HepG2 (cell line): ENCODE results near the gene C10orf120. TPM values are rescaled to one million over a fixed set of nuclear protein-coding genes. Genes with fewer than 3 reads are reported as not detected.

ENCODE experiments used
- ATAC-seq: fragments of 200-7000 bp; cut with Tn5 transposase; 3 replicates; pipeline ENCODE4 v1.9.1; 2020; ENCODE audit warnings: mild to moderate bottlenecking, moderate library complexity
- BruUV-seq: library from RNA; stranded (reverse); fragments of 400-500 nt; replicated peaks from 2 replicates; lab custom pipeline; 2021; lab: Mats Ljungman, UMichigan
- CTCF ChIA-PET: fragments of 300-600 bp; formaldehyde crosslinking; extraction: SDS; loops from one replicate; lab custom pipeline; 2021; ENCODE audit warnings: low total read pairs, inconsistent platforms, low intra/inter-chr PET ratio; lab: Yijun Ruan, JAX
- POLR2A ChIA-PET: fragments of 350-600 bp; sonication (Branson Sonifier 250); formaldehyde crosslinking; loops from one replicate; lab custom pipeline; 2020; ENCODE audit warnings: antibody characterized with exemption, inconsistent platforms; lab: Yijun Ruan, JAX
- DNase-seq: peaks from one replicate; pipeline ENCODE4 v3.0.0-alpha.2; 2015; ENCODE audit warnings: low spot score
- FAIRE-seq: peaks from 3 replicates; lab custom pipeline; 2011; peaks lifted over from hg19 to GRCh38; lab: Jason Lieb, UNC
- H2AFZ ChIP-seq: one replicate; pipeline ENCODE4 v1.6.1; 2011; ENCODE audit warnings: low read length, inconsistent platforms
- H3K27ac ChIP-seq: fragments of 300-600 bp; 3 replicates; pipeline ENCODE4 v1.8.0; 2011; ENCODE audit warnings: mixed run types, mild to moderate bottlenecking, mixed read lengths, low read length, inconsistent platforms; ENCODE audit not compliant: insufficient read depth; ENCODE audit errors: extremely low read length
- H3K27me3 ChIP-seq, 2 experiments: fragments of 200-600 bp in 1 of 2; 2 replicates in 1 of 2; 3 replicates in 1 of 2; pipeline versions ENCODE4 v1.6.0 to v1.8.0; 2011; ENCODE audit warnings: low read length in 2 of 2, mild to moderate bottlenecking in 2 of 2, moderate library complexity in 2 of 2, inconsistent platforms in 1 of 2; ENCODE audit not compliant: insufficient read depth in 2 of 2, control insufficient read depth in 1 of 2
- H3K36me3 ChIP-seq, 2 experiments: fragments of 200-600 bp in 1 of 2; replicated peaks in 1 of 2; 2 replicates in 1 of 2; 3 replicates in 1 of 2; pipeline versions ENCODE4 v1.5.1 to v1.8.0; 2011; ENCODE audit warnings: low read length in 2 of 2, inconsistent platforms in 1 of 2; ENCODE audit not compliant: insufficient read depth in 2 of 2, control insufficient read depth in 1 of 2
- H3K4me1 ChIP-seq: 2 replicates; pipeline ENCODE4 v1.5.1; 2012; ENCODE audit warnings: low read length, inconsistent platforms; ENCODE audit not compliant: insufficient read depth
- H3K4me2 ChIP-seq: 2 replicates; pipeline ENCODE4 v1.6.0; 2011; ENCODE audit warnings: low read depth, low read length, inconsistent platforms
- H3K4me3 ChIP-seq, 3 experiments: fragments of 200-600 bp in 1 of 3; sonication (generic), shearing (Covaris generic) in 1 of 3; replicated peaks in 1 of 3; 2 replicates each; pipeline ENCODE4 v1.5.1; 2011 to 2016; ENCODE audit warnings: low read length in 3 of 3, inconsistent platforms in 2 of 3, low read depth in 2 of 3, mild to moderate bottlenecking in 2 of 3, control low read depth in 1 of 3, mixed read lengths in 1 of 3; ENCODE audit not compliant: insufficient read depth in 1 of 3
- H3K79me2 ChIP-seq: one replicate; pipeline ENCODE4 v1.6.1; 2011; ENCODE audit warnings: low read length, inconsistent platforms; ENCODE audit not compliant: insufficient read depth
- H3K9ac ChIP-seq: 2 replicates; pipeline ENCODE4 v1.6.0; 2011; ENCODE audit warnings: mild to moderate bottlenecking, low read depth, low read length, inconsistent platforms; ENCODE audit not compliant: insufficient read depth
- H3K9me3 ChIP-seq: 2 replicates; pipeline ENCODE4 v1.5.1; 2012; ENCODE audit warnings: mild to moderate bottlenecking, low read length
- H4K20me1 ChIP-seq: 2 replicates; pipeline ENCODE4 v1.6.0; 2011; ENCODE audit warnings: inconsistent platforms, mild to moderate bottlenecking, low read length, moderate library complexity; ENCODE audit not compliant: insufficient read depth
- CBX2 ChIP-seq, 2 experiments: fragments of 200-600 bp in 1 of 2; sonication (generic); formaldehyde crosslinking in 1 of 2; IDR thresholded peaks; 2 replicates each; pipeline versions ENCODE4 v1.7.0 to v1.8.1; 2018 to 2022; ENCODE audit warnings: low read depth in 2 of 2, low read length in 1 of 2, mild to moderate bottlenecking in 1 of 2, missing genetic modification reagents in 1 of 2
- GATAD2A ChIP-seq: IDR thresholded peaks from 2 replicates; pipeline ENCODE4 v1.6.1; 2016
- HNRNPL ChIP-seq: fragments of 200-400 bp; formaldehyde crosslinking; IDR thresholded peaks from 2 replicates; pipeline ENCODE4 v1.6.1; 2017; ENCODE audit warnings: mild to moderate bottlenecking, low read depth, low read length
- HOMEZ ChIP-seq: IDR thresholded peaks from 2 replicates; pipeline ENCODE4 v1.6.1; 2016; ENCODE audit warnings: low read depth
- KLF12 ChIP-seq: sonication (generic); formaldehyde crosslinking; IDR thresholded peaks from 2 replicates; pipeline ENCODE4 v1.4.0; 2020; ENCODE audit warnings: missing genetic modification reagents, borderline replicate concordance
- MYC ChIP-seq: sonication (generic); formaldehyde crosslinking; IDR thresholded peaks from 2 replicates; pipeline ENCODE4 v1.9.0; 2021; ENCODE audit warnings: missing genetic modification reagents, borderline replicate concordance
- NR2C2 ChIP-seq: sonication (generic); formaldehyde crosslinking; IDR thresholded peaks from 2 replicates; pipeline ENCODE4 v1.4.0; 2020; ENCODE audit warnings: missing genetic modification reagents, mild to moderate bottlenecking, moderate library complexity, borderline replicate concordance
- TERF1 ChIP-seq: sonication (generic); formaldehyde crosslinking; IDR thresholded peaks from 2 replicates; pipeline ENCODE4 v1.8.0; 2022; ENCODE audit warnings: mild to moderate bottlenecking, missing genetic modification reagents, moderate library complexity
- ZBTB7B ChIP-seq: sonication (generic); formaldehyde crosslinking; IDR thresholded peaks from 2 replicates; pipeline ENCODE4 v1.4.0; 2020; ENCODE audit warnings: missing genetic modification reagents
- ZIK1 ChIP-seq: sonication (generic); formaldehyde crosslinking; IDR thresholded peaks from 2 replicates; pipeline ENCODE4 v1.5.0; 2020; ENCODE audit warnings: mild to moderate bottlenecking, low read depth, missing genetic modification reagents, borderline replicate concordance
- ZNF224 ChIP-seq: sonication (generic); formaldehyde crosslinking; IDR thresholded peaks from 2 replicates; pipeline ENCODE4 v1.5.0; 2020; ENCODE audit warnings: mild to moderate bottlenecking, missing genetic modification reagents
- ZNF367 ChIP-seq: sonication (generic); formaldehyde crosslinking; IDR thresholded peaks from 2 replicates; pipeline ENCODE4 v1.4.0; 2020; ENCODE audit warnings: missing genetic modification reagents, borderline replicate concordance
- ZNF557 ChIP-seq: sonication (generic); formaldehyde crosslinking; IDR thresholded peaks from 2 replicates; pipeline ENCODE4 v1.4.0; 2020; ENCODE audit warnings: missing genetic modification reagents
- ZNF558 ChIP-seq: sonication (generic); formaldehyde crosslinking; IDR thresholded peaks from 2 replicates; pipeline ENCODE4 v1.9.0; 2022; ENCODE audit warnings: mild to moderate bottlenecking, missing genetic modification reagents, borderline replicate concordance
- ZNF747 ChIP-seq: sonication (generic); formaldehyde crosslinking; IDR thresholded peaks from 2 replicates; pipeline ENCODE4 v1.8.1; 2023; ENCODE audit warnings: missing genetic modification reagents, mild to moderate bottlenecking, borderline replicate concordance
- ZNF780A ChIP-seq: sonication (generic); formaldehyde crosslinking; IDR thresholded peaks from 2 replicates; pipeline ENCODE4 v1.8.0; 2022; ENCODE audit warnings: mild to moderate bottlenecking, missing genetic modification reagents, moderate library complexity
- ZNF891 ChIP-seq: sonication (generic); formaldehyde crosslinking; IDR thresholded peaks from 2 replicates; pipeline ENCODE4 v1.5.0; 2020; ENCODE audit warnings: mild to moderate bottlenecking, missing genetic modification reagents
- ZSCAN29 ChIP-seq: sonication (generic); formaldehyde crosslinking; conservative IDR thresholded peaks from 2 replicates; pipeline ENCODE4 v1.4.0; 2020; ENCODE audit warnings: mild to moderate bottlenecking, missing genetic modification reagents
- WGBS: methylation state at CpG from one replicate; pipeline ENCODE4 v1.1.6; 2017; ENCODE audit warnings: low lambda C conversion rate; 5-methylcytosine and 5-hydroxymethylcytosine counted together
- in situ Hi-C: cut with HindIII; loops from 2 replicates; pipeline ENCODE4 v1.10.0; 2017; ENCODE audit warnings: low pct_unique_long_range_greater_than_20kb; ENCODE audit not compliant: extremely low pct_ligation_motif_present
- intact Hi-C: fragments of 100-400 bp; cut with micrococcal nuclease; formaldehyde crosslinking; loops from one replicate; pipeline ENCODE4 v1.10.0; 2022; ENCODE audit not compliant: unreplicated experiment
- polyA plus RNA-seq, 8 experiments: library from polyadenylated mRNA; depleted of rRNA in 3 of 8; stranded (reverse) in 7 of 8; unstranded in 1 of 8; fragments of >200 nt; fragmentation: Illumina TruSeq in 4 of 8; extraction: Trizol in 4 of 8; gene quantifications; 2 replicates each; pipeline versions ENCODE4 v1.2.1 to v1.2.3, GENCODE V29; 2011 to 2016; ENCODE audit warnings: low read depth in 4 of 8, missing spikeins in 1 of 8, mixed read lengths in 1 of 8; ENCODE audit not compliant: insufficient read depth in 1 of 8
- total RNA-seq, 5 experiments: library from RNA; depleted of rRNA; stranded (reverse); fragments of >200 nt; fragmentation: Illumina TruSeq; extraction: Trizol; gene quantifications; 2 replicates each; pipeline ENCODE4 v1.2.3, GENCODE V29; 2016; ENCODE audit warnings: low read depth in 1 of 5

C10orf120 gene
- total and polyA plus RNA-seq, 2 of the 13 experiments (the other 11 are each of a cell fraction or from before 2014, with no cell fraction given) = not detected

GRCh38 chr10:122701652-122702051 lies 2.0 kb upstream of the C10orf120 start:
- intact Hi-C loops (loop anchor here (2.0 to 5.0 kb wide), 2 partner anchors 177 to 424 kb away; no protein-coding TSS in a partner anchor), in situ Hi-C loops (loop anchor here (5.0 to 10.0 kb wide), 2 partner anchors 54 to 407 kb away; no protein-coding TSS in a partner anchor)
- Histone ChIP-seq H3K27ac (no peak overlapping the region), H2AFZ (no peak overlapping the region), H3K4me3 (no peak overlapping the region), H3K9ac (no peak overlapping the region), H4K20me1 (no peaks in the 10 kb centered on the region), H3K9me3 (no peaks in the 10 kb centered on the region), H3K27me3 (peaks cover 0 to 5% of the 10 kb centered on the region in 2 experiments; a peak in 1 of 5 replicates), H3K79me2 (no peaks in the 10 kb centered on the region), H3K36me3 (no peaks in the 10 kb centered on the region), H3K4me2 (no peak overlapping the region), H3K4me1 (no peaks in the 10 kb centered on the region)
- ChIA-PET POLR2A (no interaction called here), CTCF (no interaction called here)
- TF ChIP-seq CBX2 (IDR thresholded peaks at IDR 0.05; ENCODE audit: low read depth, low read length) (no peak), CBX2 (CRISPR knock-in tag; IDR thresholded peaks at IDR 0.05; ENCODE audit: low read depth) (no peak), ZNF780A (no peak), ZNF891 (no peak), KLF12 (CRISPR knock-in tag) (no peak)
- ATAC-seq (no peak), DNase-seq (no peak), FAIRE-seq (no peak)
- 0% methylated on average over 1 of the region's 2 CpGs for WGBS
- BruUV-seq = no TSS peak

GRCh38 chr10:122696687-122697086 lies 3.0 kb downstream of the C10orf120 start:
- Histone ChIP-seq H3K36me3 (no peaks in the 10 kb centered on the region), H3K27ac (no peak overlapping the region), H2AFZ (no peak overlapping the region), H3K9ac (no peak overlapping the region), H3K4me1 (no peaks in the 10 kb centered on the region), H3K9me3 (no peaks in the 10 kb centered on the region), H3K4me2 (no peak overlapping the region), H3K4me3 (no peak overlapping the region), H3K27me3 (peaks cover 0 to 12% of the 10 kb centered on the region in 2 experiments; a peak in 1 of 5 replicates), H3K79me2 (no peaks in the 10 kb centered on the region), H4K20me1 (no peaks in the 10 kb centered on the region)
- no peak for ATAC-seq
- CTCF ChIA-PET = no interaction called here
- DNase-seq = no peak
- in situ Hi-C loops = no loop called here
- FAIRE-seq = no peak
- no TSS peak for BruUV-seq
- POLR2A ChIA-PET = no interaction called here
- 71% methylated on average over 1 of the region's 1 CpG for WGBS
- intact Hi-C loops = no loop called here
- TF ChIP-seq ZNF747 (CRISPR knock-in tag) (no peak), HNRNPL (no peak), ZNF367 (no peak), ZSCAN29 (no peak), ZBTB7B (no peak), GATAD2A (CRISPR knock-in tag) (no peak), NR2C2 (CRISPR knock-in tag) (no peak), ZNF224 (CRISPR knock-in tag) (no peak), ZNF558 (no peak), HOMEZ (CRISPR knock-in tag) (no peak), MYC (CRISPR knock-in tag) (no peak), TERF1 (CRISPR knock-in tag) (no peak), ZNF557 (CRISPR knock-in tag) (no peak), ZIK1 (CRISPR knock-in tag) (no peak)
